Activated B cell treated with CpG ODN at 0.5 μM for 24 hours (primary cell): ENCODE results near the gene EEF1G. TPM values are rescaled to one million over a fixed set of nuclear protein-coding genes. Genes with fewer than 3 reads are reported as not detected.
"Not testable (repeated sequence)": the region's sequence is repeated elsewhere in the genome, so short reads cannot be mapped to it uniquely, and the experiment has no call there.

Source experiments
- ATAC-seq: fragments of 200-7000 bp; cut with Tn5 transposase; one replicate; pipeline ENCODE4 v1.10.0; 2021; ENCODE audit warnings: low read depth, mild to moderate bottlenecking, moderate library complexity
- CTCF ChIA-PET: fragments of 350-600 bp; sonication (Branson Sonifier 250); formaldehyde crosslinking; loops from one replicate; lab custom pipeline; 2021; ENCODE audit warnings: antibody characterized with exemption; lab: Charles Lee
- POLR2A ChIA-PET: fragments of 350-600 bp; sonication (Branson Sonifier 250); formaldehyde crosslinking; loops from one replicate; lab custom pipeline; 2021; ENCODE audit warnings: antibody characterized with exemption; lab: Charles Lee
- DNase-seq: peaks from one replicate; pipeline ENCODE4 v3.0.0; 2022
- H3K27ac Mint-ChIP-seq: one replicate; pipeline ENCODE4 v1.8.0; 2020; ENCODE audit warnings: mixed read lengths
- H3K27me3 Mint-ChIP-seq: one replicate; pipeline ENCODE4 v1.8.0; 2021; ENCODE audit warnings: mixed read lengths
- H3K36me3 Mint-ChIP-seq: one replicate; pipeline ENCODE4 v1.8.0; 2021; ENCODE audit warnings: low read depth, mixed read lengths
- H3K4me1 Mint-ChIP-seq: one replicate; pipeline ENCODE4 v1.8.0; 2021; ENCODE audit warnings: mixed read lengths
- H3K4me3 Mint-ChIP-seq: one replicate; pipeline ENCODE4 v1.8.0; 2020; ENCODE audit warnings: mild to moderate bottlenecking, mixed read lengths
- H3K9me3 Mint-ChIP-seq: one replicate; pipeline ENCODE4 v1.8.0; 2020; ENCODE audit warnings: mixed read lengths
- CTCF ChIP-seq: fragments of 200-600 bp; IDR thresholded peaks from one replicate; pipeline ENCODE4 v1.8.0; 2022; ENCODE audit warnings: antibody characterized with exemption, mild to moderate bottlenecking
- intact Hi-C: fragments of 100-400 bp; cut with micrococcal nuclease; formaldehyde crosslinking; loops from one replicate; pipeline ENCODE4 v1.15.1; 2024
- total RNA-seq: library from RNA; stranded (reverse); gene quantifications from 2 replicates; pipeline ENCODE4 v1.2.3, GENCODE V29; 2022

Gene EEF1G
- total RNA-seq, 1 donor from 2014 or later, result 2,373 TPM

GRCh38 chr11:62573006-62573591, 592 bp downstream of the EEF1G start:
- POLR2A ChIA-PET, result interaction anchor here (0.5 to 4.8 kb wide), 39 partner anchors 14 to 309 kb away, joined by 3 to 121 read pairs (median 6); partner anchors contain the start of genes AHNAK, B3GAT3, C11orf98 and CSKMT
- H3K27ac Mint-ChIP-seq, result peak overlapping the region; percentile 94
- peak overlapping the region; percentile 97 for H3K4me3 Mint-ChIP-seq
- peaks cover 51% of the 10 kb centered on the region for H3K4me1 Mint-ChIP-seq
- H3K9me3 Mint-ChIP-seq, result no peaks in the 10 kb centered on the region
- DNase-seq (no peak), ATAC-seq (no peak)
- H3K36me3 Mint-ChIP-seq, result peaks cover 82% of the 10 kb centered on the region
- intact Hi-C loops, result loop anchor here (5.0 kb wide), 2 partner anchors 179 to 259 kb away; partner anchors contain the start of genes STX5, TEX54 and ZBTB3
- no peak for TF ChIP-seq CTCF
- H3K27me3 Mint-ChIP-seq, result no peaks in the 10 kb centered on the region
- CTCF ChIA-PET, result interaction anchor here (1.0 to 1.8 kb wide), 4 partner anchors 18 to 148 kb away, joined by 3 to 6 read pairs (median 4); partner anchors contain the start of gene TUT1

- no peak for TF ChIP-seq CTCF
- DNase-seq (no peak), ATAC-seq (no peak)
- Mint-ChIP-seq H3K4me3 (peak overlapping the region; percentile 97), H3K9me3 (no peaks in the 10 kb centered on the region), H3K27me3 (no peaks in the 10 kb centered on the region), H3K4me1 (peaks cover 50% of the 10 kb centered on the region), H3K36me3 (peaks cover 79% of the 10 kb centered on the region), H3K27ac (peak overlapping the region; percentile 94)
- ChIA-PET CTCF (interaction anchor here (1.1 to 1.8 kb wide), 3 partner anchors 19 to 177 kb away, joined by 3 to 6 read pairs (median 3); partner anchors contain the start of gene TUT1), POLR2A (interaction anchor here (0.6 to 4.8 kb wide), 10 partner anchors 13 to 315 kb away, joined by 3 to 121 read pairs (median 7); partner anchors contain the start of genes MTA2, SLC3A2 and TUT1)
- intact Hi-C loops, result loop anchor here (5.0 kb wide), 2 partner anchors 180 to 260 kb away; partner anchors contain the start of genes STX5, TEX54 and ZBTB3
Measured at GRCh38 chr11:62572431-62572830, 1.3 kb downstream of the EEF1G start.

- H3K27me3 Mint-ChIP-seq, DNase-seq, CTCF ChIA-PET, ATAC-seq, H3K9me3 Mint-ChIP-seq: not testable (repeated sequence)
- POLR2A ChIA-PET, result interaction anchor here (1.4 to 4.8 kb wide), 2 partner anchors 12 to 29 kb away, joined by 6 to 40 read pairs; no protein-coding TSS in a partner anchor
- H3K36me3 Mint-ChIP-seq, result peaks cover 79% of the 10 kb centered on the region
- H3K4me3 Mint-ChIP-seq, result peak overlapping the region; percentile 40
- H3K4me1 Mint-ChIP-seq, result peaks cover 49% of the 10 kb centered on the region
- intact Hi-C loops, result loop anchor here (5.0 kb wide), 2 partner anchors 181 to 261 kb away; partner anchors contain the start of genes STX5, TEX54 and ZBTB3
- peak overlapping the region; percentile 78 for H3K27ac Mint-ChIP-seq
Measured at GRCh38 chr11:62571493-62571892, 2.2 kb downstream of the EEF1G start.

- peaks cover 49% of the 10 kb centered on the region for H3K4me1 Mint-ChIP-seq
- intact Hi-C loops, result loop anchor here (5.0 kb wide), 2 partner anchors 181 to 261 kb away; partner anchors contain the start of genes STX5, TEX54 and ZBTB3
- peak overlapping the region; percentile 78 for H3K27ac Mint-ChIP-seq
- ChIA-PET CTCF (interaction anchor here (2.0 kb wide), 1 partner anchor 146 kb away, joined by 6 read pairs; no protein-coding TSS in a partner anchor), POLR2A (interaction anchor here (1.0 to 4.8 kb wide), 4 partner anchors 12 to 157 kb away, joined by 3 to 40 read pairs (median 7); partner anchors contain the start of genes HNRNPUL2, TTC9C and TUT1)
- not testable (repeated sequence) for H3K27me3 Mint-ChIP-seq, H3K9me3 Mint-ChIP-seq, ATAC-seq, DNase-seq
- H3K4me3 Mint-ChIP-seq, result peak overlapping the region; percentile 40
- H3K36me3 Mint-ChIP-seq, result peaks cover 81% of the 10 kb centered on the region
Measured at GRCh38 chr11:62570903-62571302, 2.8 kb downstream of the EEF1G start.

- DNase-seq (no peak), ATAC-seq (no peak)
- no peaks in the 10 kb centered on the region for H3K9me3 Mint-ChIP-seq
- peaks cover 42% of the 10 kb centered on the region for H3K4me1 Mint-ChIP-seq
- no peak overlapping the region for H3K4me3 Mint-ChIP-seq
- POLR2A ChIA-PET, result interaction anchor here (1.0 to 1.4 kb wide), 3 partner anchors 12 to 158 kb away, joined by 3 to 8 read pairs (median 3); partner anchors contain the start of genes HNRNPUL2, TTC9C and TUT1
- peaks cover 89% of the 10 kb centered on the region for H3K36me3 Mint-ChIP-seq
- no peak overlapping the region for H3K27ac Mint-ChIP-seq
- no peaks in the 10 kb centered on the region for H3K27me3 Mint-ChIP-seq
- CTCF ChIA-PET, result interaction anchor here (1.1 to 2.0 kb wide), 2 partner anchors 9 to 145 kb away, joined by 3 to 6 read pairs; no protein-coding TSS in a partner anchor
- intact Hi-C loops, result loop anchor here (5.0 kb wide), 2 partner anchors 183 to 263 kb away; partner anchors contain the start of genes STX5, TEX54 and ZBTB3
- TF ChIP-seq CTCF, result no peak
Measured at GRCh38 chr11:62569611-62570010, 4.1 kb downstream of the EEF1G start.
